ENCODE measurements around the gene SHROOM1.
A peak's percentile ranks its signal among the peaks of the same experiment; 100 is the strongest.

DNA sequence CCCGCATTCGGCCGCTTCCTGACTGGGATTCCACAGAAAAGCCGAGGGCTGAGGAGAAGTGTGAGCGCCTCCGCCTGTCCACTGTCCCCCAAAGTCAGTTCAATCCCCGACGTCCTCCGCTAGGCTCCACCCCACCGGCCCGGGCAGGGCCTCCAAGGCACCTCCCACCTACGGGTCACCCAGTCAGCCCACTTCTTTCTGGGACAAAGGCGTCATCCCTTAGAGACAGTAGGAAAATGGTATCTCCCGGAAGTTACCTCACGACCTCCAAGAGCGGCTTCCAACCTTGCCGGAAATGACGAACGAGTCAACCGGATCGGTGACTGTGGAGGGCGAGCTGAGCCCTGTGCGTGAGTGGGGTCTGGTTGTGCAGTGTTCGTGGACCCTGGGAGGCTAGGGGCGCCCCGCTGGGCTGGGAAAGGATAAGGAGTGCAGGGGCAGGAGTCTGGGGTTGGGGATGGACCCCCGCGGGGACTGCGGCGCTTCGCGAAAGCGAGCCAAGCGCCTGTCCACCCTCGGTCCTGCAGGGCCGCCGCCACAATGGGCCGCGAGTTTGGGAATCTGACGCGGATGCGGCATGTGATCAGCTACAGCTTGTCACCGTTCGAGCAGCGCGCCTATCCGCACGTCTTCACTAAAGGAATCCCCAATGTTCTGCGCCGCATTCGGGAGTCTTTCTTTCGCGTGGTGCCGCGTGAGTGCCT, 36.0 kb upstream of the SHROOM1 start, which contains the start of the genes GDF9 and UQCRQ:
- TF ChIP-seq ATF7 (IDR thresholded peaks at IDR 0.05): peak; percentile 99
- peak; percentile 99 for TF ChIP-seq JUND (IDR thresholded peaks at IDR 0.05; ENCODE audit: borderline replicate concordance, low read depth, low read length)
- peak; percentile 83; the same call in 2 of the 3 replicates for TF ChIP-seq JUND (tag; IDR thresholded peaks at IDR 0.05; ENCODE audit: borderline replicate concordance, low read depth, low read length)
- TF ChIP-seq ZNF507 (tag; conservative IDR thresholded peaks at IDR 0.05): no peak
- TF ChIP-seq, protein P1, sequence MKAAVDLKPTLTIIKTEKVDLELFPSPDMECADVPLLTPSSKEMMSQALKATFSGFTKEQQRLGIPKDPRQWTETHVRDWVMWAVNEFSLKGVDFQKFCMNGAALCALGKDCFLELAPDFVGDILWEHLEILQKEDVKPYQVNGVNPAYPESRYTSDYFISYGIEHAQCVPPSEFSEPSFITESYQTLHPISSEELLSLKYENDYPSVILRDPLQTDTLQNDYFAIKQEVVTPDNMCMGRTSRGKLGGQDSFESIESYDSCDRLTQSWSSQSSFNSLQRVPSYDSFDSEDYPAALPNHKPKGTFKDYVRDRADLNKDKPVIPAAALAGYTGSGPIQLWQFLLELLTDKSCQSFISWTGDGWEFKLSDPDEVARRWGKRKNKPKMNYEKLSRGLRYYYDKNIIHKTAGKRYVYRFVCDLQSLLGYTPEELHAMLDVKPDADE (conservative IDR thresholded peaks at IDR 0.05; ENCODE audit: control insufficient read depth, low read depth, low read length): 0 out of 2 replicates have a peak, but pooled peaks have one; percentile 36
- no peak for TF ChIP-seq EZH2 (IDR thresholded peaks at IDR 0.05; ENCODE audit: borderline replicate concordance, low read depth, low read length)
- TF ChIP-seq HDAC6 (IDR thresholded peaks at IDR 0.05; ENCODE audit: low read depth, low read length): no peak
- TF ChIP-seq, protein P2, sequence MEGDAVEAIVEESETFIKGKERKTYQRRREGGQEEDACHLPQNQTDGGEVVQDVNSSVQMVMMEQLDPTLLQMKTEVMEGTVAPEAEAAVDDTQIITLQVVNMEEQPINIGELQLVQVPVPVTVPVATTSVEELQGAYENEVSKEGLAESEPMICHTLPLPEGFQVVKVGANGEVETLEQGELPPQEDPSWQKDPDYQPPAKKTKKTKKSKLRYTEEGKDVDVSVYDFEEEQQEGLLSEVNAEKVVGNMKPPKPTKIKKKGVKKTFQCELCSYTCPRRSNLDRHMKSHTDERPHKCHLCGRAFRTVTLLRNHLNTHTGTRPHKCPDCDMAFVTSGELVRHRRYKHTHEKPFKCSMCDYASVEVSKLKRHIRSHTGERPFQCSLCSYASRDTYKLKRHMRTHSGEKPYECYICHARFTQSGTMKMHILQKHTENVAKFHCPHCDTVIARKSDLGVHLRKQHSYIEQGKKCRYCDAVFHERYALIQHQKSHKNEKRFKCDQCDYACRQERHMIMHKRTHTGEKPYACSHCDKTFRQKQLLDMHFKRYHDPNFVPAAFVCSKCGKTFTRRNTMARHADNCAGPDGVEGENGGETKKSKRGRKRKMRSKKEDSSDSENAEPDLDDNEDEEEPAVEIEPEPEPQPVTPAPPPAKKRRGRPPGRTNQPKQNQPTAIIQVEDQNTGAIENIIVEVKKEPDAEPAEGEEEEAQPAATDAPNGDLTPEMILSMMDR (IDR thresholded peaks at IDR 0.05 in 2 of 3, conservative IDR thresholded peaks at IDR 0.05 in 1 of 3; ENCODE audit: insufficient read depth in 2 of 3, low read depth in 1 of 3, low read length in 3 of 3): peak; percentile 49 to 71 (median 55); a peak in 5 of 6 replicates
- TF ChIP-seq ZC3H4 (CRISPR knock-in tag; IDR thresholded peaks at IDR 0.05; ENCODE audit: borderline replicate concordance): peak; percentile 89; the same call in 1 of the 2 replicates
- peak; percentile 84 for TF ChIP-seq PHF20 (IDR thresholded peaks at IDR 0.05; ENCODE audit: partially characterized antibody)
- no peak for TF ChIP-seq ZKSCAN3 (CRISPR knock-in tag; IDR thresholded peaks at IDR 0.05)

Data from K562 (cell line).